ENCODE data around the gene NHS. TPM values are rescaled to one million over a fixed set of nuclear protein-coding genes. Genes with fewer than 3 reads are reported as not detected.

The NHS gene
- total RNA-seq, 2 experiments from 2014 or later: 0.81 to 1.7 TPM

DNA sequence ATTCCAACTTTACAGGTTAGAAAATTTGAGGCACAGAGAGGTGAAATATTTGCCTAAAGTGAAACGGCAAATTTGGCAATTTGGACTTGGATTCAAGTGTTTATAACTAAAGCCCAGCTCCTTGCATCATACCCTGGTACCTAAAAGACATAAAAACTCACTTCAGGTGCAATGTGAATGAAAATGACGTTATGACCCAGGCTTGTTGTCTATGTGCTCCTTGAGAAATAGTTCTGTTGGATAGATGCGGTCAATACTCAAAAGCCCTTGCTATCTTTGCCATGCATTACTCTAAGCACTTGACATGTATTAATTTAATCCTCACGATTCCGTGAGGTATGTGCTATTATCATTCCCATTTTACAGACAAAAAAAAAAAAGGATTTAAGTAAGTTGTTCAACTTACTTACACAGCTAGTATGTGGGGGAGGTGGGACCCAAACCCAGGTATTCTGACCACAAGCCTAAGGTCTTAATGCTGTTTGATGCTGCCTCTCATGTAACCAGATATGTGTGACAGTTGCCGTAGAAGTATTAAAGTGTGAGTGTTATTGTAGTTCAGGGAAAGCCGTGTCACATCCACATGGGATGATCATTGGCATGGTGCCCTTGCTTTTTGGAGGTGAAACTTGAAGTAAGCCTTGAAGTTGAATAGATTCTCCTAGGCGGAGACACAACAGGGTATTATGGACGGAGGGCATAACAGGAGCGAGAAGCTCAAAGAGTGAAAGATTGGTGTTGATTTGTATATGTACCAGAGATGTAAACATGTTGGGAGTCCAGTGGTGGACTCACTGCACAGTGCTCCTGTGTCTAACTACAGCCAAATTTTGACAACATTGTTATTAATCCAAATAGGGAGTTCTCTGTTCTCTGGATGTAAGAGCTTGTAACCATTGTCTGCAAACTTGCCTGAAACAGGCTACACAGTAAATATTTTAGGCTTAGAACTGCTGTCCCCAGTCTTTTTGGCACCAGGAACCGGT is 365.4 kb downstream of the NHS start:
- Mint-ChIP-seq H3K4me3 (no peak overlapping the region), H3K9me3 (ENCODE audit: insufficient read depth) (no peaks in the 10 kb centered on the region), H3K36me3 (ENCODE audit: low read depth) (no peaks in the 10 kb centered on the region), H3K27ac (no peak overlapping the region), H3K4me1 (ENCODE audit: low read depth) (peaks cover 31% of the 10 kb centered on the region), H3K27me3 (ENCODE audit: low read depth) (peaks cover 19% of the 10 kb centered on the region)
- ChIA-PET POLR2A (no interaction called here), CTCF (no interaction called here)
- DNase-seq (no peak), ATAC-seq (no peak)

DNA sequence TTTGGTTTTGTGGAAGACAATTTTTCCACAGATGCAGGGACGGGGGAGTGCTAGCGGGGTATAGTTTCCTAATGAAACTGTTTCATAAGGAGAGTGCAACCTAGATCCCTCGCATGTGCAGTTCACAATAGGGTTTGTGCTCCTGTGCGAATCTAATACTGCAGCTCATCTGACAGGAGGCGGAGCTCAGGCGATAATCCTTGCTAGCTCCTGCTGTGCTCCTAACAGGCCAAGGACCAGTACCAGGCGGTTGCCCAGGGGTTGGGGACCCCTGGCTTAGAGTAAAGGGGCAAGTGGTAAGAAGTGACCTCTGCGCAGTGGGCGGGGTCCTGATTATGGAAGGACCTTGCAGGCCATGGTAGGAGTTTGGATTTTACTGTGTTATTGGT is 366.1 kb downstream of the NHS start:
- ChIA-PET CTCF (no interaction called here), POLR2A (no interaction called here)
- ATAC-seq (no peak), DNase-seq (no peak)
- H3K4me1 Mint-ChIP-seq (ENCODE audit: low read depth): peaks cover 31% of the 10 kb centered on the region
- H3K9me3 Mint-ChIP-seq (ENCODE audit: insufficient read depth): no peaks in the 10 kb centered on the region
- no peaks in the 10 kb centered on the region for H3K36me3 Mint-ChIP-seq (ENCODE audit: low read depth)
- H3K4me3 Mint-ChIP-seq: no peak overlapping the region
- H3K27me3 Mint-ChIP-seq (ENCODE audit: low read depth): peaks cover 19% of the 10 kb centered on the region
- H3K27ac Mint-ChIP-seq: no peak overlapping the region

DNA sequence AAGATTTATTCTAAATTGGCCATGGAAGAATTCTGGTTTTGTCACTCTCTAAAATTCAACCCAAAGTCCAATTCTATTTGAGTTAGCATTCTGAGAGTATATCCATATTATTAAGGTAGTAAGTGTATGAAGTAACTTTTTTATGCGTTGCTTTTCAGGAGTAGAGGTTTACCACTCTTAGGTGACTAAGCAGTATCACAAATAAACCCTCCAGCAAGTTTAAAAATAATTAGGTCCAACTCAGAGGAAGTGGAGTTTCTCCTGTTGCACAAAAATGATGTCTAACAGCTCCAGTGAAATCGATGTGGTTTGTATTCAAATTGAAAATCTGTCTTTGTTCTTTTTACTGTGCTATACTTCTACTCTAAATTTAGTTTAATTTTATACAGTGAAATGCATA is 368.9 kb downstream of the NHS start:
- POLR2A ChIA-PET: no interaction called here
- CTCF ChIA-PET: interaction anchor here (1.1 kb wide), 1 partner anchor 209 kb away, joined by 3 read pairs; no protein-coding TSS in a partner anchor
- DNase-seq: no peak
- Mint-ChIP-seq H3K36me3 (ENCODE audit: low read depth) (no peaks in the 10 kb centered on the region), H3K27me3 (ENCODE audit: low read depth) (peaks cover 16% of the 10 kb centered on the region), H3K27ac (no peak overlapping the region), H3K4me3 (no peak overlapping the region), H3K9me3 (ENCODE audit: insufficient read depth) (no peaks in the 10 kb centered on the region), H3K4me1 (ENCODE audit: low read depth) (peaks cover 17% of the 10 kb centered on the region)
- no peak for ATAC-seq

DNA sequence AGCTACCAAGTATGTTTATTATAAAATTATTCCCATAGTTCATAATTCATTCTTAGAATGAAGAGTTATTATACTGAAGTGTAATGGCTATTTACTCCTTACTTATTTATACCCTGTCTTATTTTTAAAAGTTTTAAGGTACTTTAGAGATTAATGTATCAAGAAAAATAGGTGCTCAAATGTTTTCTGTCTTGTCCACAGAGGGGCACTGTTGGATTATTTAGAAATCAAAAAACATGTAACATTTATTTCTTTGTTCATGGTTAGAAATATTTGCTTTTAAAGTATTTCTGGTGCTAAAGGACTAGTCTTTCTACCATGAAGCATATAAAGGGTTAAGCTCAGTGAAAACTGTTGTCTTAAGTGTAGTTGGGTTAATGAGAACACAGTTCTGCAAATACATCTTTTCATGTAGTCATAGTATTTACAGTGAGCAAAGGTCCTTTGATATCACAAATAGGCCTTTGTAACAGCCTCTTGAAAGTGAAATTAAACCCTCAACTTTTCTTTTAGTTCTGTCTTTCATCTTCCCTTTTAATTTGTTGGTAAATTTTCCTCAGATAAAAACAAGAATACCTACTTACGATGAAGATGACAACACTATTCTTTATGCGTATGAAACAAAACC is 370.0 kb downstream of the NHS start:
- Mint-ChIP-seq H3K27ac (no peak overlapping the region), H3K36me3 (ENCODE audit: low read depth) (no peaks in the 10 kb centered on the region), H3K9me3 (ENCODE audit: insufficient read depth) (no peaks in the 10 kb centered on the region), H3K27me3 (ENCODE audit: low read depth) (peaks cover 10% of the 10 kb centered on the region), H3K4me3 (no peak overlapping the region), H3K4me1 (ENCODE audit: low read depth) (peaks cover 8% of the 10 kb centered on the region)
- DNase-seq (no peak), ATAC-seq (no peak)
- ChIA-PET POLR2A (no interaction called here), CTCF (interaction anchor here (1.1 to 1.3 kb wide), 2 partner anchors 210 to 632 kb away, joined by 3 to 4 read pairs; no protein-coding TSS in a partner anchor)

DNA sequence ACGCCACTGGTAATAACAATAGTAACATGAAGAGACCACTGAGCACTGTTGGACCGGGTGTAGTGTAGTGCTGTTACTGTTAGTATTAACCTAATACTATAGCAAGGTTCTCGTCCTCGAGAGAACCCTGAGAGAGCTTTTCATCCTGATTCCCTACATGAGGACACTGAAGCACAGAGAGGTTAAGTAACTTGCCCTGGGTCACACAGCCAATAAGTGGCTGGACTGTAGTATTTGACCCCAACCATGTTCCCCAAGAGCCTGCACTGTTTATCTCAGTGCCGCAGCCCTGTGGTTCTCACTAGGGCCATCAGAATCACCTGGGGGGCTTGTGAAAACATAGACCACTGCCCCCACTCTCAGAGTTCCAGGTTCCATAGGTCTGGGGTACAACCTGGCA is 372.7 kb downstream of the NHS start:
- DNase-seq: no peak
- peaks cover 2% of the 10 kb centered on the region for H3K4me1 Mint-ChIP-seq (ENCODE audit: low read depth)
- ATAC-seq: no peak
- peaks cover 6% of the 10 kb centered on the region for H3K36me3 Mint-ChIP-seq (ENCODE audit: low read depth)
- H3K27ac Mint-ChIP-seq: no peak overlapping the region
- peaks cover under 1% of the 10 kb centered on the region for H3K27me3 Mint-ChIP-seq (ENCODE audit: low read depth)
- ChIA-PET POLR2A (no interaction called here), CTCF (no interaction called here)
- no peaks in the 10 kb centered on the region for H3K9me3 Mint-ChIP-seq (ENCODE audit: insufficient read depth)
- no peak overlapping the region for H3K4me3 Mint-ChIP-seq

DNA sequence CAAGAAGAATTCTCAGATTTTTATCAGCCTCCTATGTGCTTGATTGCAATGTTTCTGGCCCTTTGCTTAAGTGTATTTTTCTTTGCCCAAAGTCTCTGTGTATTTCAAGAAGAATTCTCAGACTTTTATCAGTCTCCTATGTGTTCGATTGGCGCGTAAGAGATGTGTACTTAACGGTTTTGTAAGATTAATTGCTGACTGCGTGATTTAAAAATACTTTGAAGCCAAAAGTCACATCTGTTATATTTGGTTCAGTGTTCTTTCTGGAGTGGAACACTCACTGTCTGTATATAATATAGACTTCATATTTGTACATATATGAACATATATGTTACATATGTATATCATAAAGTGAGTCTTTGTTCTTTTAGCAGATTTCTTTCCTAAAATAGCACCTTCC is 373.7 kb downstream of the NHS start:
- no peaks in the 10 kb centered on the region for H3K27me3 Mint-ChIP-seq (ENCODE audit: low read depth)
- H3K27ac Mint-ChIP-seq: no peak overlapping the region
- H3K4me3 Mint-ChIP-seq: no peak overlapping the region
- DNase-seq (no peak), ATAC-seq (no peak)
- no peaks in the 10 kb centered on the region for H3K9me3 Mint-ChIP-seq (ENCODE audit: insufficient read depth)
- CTCF ChIA-PET: no interaction called here
- peaks cover 2% of the 10 kb centered on the region for H3K4me1 Mint-ChIP-seq (ENCODE audit: low read depth)
- POLR2A ChIA-PET: no interaction called here
- peaks cover 6% of the 10 kb centered on the region for H3K36me3 Mint-ChIP-seq (ENCODE audit: low read depth)

DNA sequence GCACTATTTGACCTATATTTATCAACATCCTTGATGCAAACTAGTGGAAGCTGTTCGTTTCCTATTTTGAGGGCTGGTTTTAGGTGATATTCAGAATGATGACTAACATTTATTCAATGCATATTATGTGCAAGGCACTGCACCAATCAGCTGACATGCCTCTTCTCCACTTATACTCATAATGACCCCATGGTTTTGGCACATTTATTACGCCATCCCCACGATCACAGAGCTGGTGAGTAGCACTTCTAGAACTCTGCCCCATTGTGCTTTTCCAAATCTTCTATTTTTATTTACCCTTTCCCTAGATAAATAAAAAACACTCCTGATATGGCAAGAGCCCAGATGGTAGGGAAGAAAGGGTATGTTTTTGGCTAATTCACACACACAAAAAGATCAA is 375.4 kb downstream of the NHS start:
- no peak overlapping the region for H3K4me3 Mint-ChIP-seq
- peaks cover 6% of the 10 kb centered on the region for H3K36me3 Mint-ChIP-seq (ENCODE audit: low read depth)
- no peak for ATAC-seq
- POLR2A ChIA-PET: no interaction called here
- no peaks in the 10 kb centered on the region for H3K4me1 Mint-ChIP-seq (ENCODE audit: low read depth)
- no peaks in the 10 kb centered on the region for H3K9me3 Mint-ChIP-seq (ENCODE audit: insufficient read depth)
- DNase-seq: no peak
- no peaks in the 10 kb centered on the region for H3K27me3 Mint-ChIP-seq (ENCODE audit: low read depth)
- CTCF ChIA-PET: no interaction called here
- no peak overlapping the region for H3K27ac Mint-ChIP-seq

DNA sequence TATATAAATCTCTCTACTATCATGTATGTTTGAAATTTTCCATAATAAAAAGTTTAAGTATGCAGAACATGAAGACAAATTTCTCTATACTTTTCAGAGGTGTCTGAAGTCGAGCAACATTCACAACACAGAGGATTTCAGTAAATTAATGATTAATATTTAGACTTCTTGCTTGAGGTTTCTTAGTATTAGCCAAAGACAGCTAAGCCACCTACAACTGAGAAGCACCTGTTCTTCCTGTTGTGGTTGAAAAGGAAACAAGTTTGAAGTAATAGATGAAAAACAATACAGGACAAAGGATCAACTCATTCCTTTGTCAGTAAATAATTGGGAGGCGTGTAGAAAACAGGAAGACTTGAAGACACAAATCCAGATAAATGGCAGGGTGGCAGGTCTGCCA is 383.4 kb downstream of the NHS start:
- DNase-seq (no peak), ATAC-seq (no peak)
- H3K4me3 Mint-ChIP-seq: no peak overlapping the region
- no peaks in the 10 kb centered on the region for H3K27me3 Mint-ChIP-seq (ENCODE audit: low read depth)
- ChIA-PET POLR2A (no interaction called here), CTCF (no interaction called here)
- H3K36me3 Mint-ChIP-seq (ENCODE audit: low read depth): no peaks in the 10 kb centered on the region
- H3K27ac Mint-ChIP-seq: no peak overlapping the region
- no peaks in the 10 kb centered on the region for H3K9me3 Mint-ChIP-seq (ENCODE audit: insufficient read depth)
- H3K4me1 Mint-ChIP-seq (ENCODE audit: low read depth): peaks cover 4% of the 10 kb centered on the region

DNA sequence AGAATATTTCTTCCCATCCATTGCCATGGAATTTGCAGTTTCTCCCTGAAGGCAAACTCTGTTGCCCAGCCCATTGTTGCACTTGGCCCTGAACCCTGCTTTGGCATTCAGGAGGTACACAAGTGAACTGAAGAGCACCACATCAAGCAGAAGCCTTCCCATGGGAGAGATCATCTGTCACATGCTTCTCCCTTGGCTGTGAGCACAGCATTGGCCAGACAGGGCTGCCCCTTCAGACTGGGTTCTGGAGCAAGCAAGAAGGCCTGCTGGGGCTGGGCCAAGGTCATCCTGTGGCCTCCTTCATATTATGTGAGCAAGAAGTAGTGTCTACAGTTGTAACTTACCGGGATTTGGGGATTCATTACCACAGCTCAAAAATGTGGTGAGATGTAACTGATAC is 385.0 kb downstream of the NHS start:
- ChIA-PET CTCF (no interaction called here), POLR2A (no interaction called here)
- H3K4me3 Mint-ChIP-seq: no peak overlapping the region
- H3K4me1 Mint-ChIP-seq (ENCODE audit: low read depth): peaks cover 4% of the 10 kb centered on the region
- ATAC-seq: no peak
- no peak for DNase-seq
- H3K27me3 Mint-ChIP-seq (ENCODE audit: low read depth): no peaks in the 10 kb centered on the region
- H3K36me3 Mint-ChIP-seq (ENCODE audit: low read depth): no peaks in the 10 kb centered on the region
- H3K9me3 Mint-ChIP-seq (ENCODE audit: insufficient read depth): no peaks in the 10 kb centered on the region
- no peak overlapping the region for H3K27ac Mint-ChIP-seq

DNA sequence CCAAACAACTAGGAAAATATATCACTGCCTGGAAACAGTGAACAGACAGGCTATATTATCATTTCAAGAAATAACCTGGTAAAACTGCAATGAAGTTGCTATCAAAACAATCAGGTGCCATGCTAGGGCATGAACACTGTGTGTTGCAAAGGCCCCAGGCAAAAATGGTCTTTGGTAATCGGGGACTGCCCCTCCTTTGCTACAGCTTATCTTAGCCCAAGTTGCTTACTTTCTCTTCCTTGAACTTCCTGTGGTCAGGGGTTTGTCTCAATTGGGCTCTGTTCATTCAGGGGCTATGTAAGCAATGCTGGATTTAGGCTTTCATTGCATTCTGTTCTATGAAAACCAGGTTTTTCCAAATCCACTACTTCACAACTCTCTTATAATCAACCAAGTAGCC is 392.7 kb downstream of the NHS start:
- POLR2A ChIA-PET: no interaction called here
- no peak overlapping the region for H3K27ac Mint-ChIP-seq

DNA sequence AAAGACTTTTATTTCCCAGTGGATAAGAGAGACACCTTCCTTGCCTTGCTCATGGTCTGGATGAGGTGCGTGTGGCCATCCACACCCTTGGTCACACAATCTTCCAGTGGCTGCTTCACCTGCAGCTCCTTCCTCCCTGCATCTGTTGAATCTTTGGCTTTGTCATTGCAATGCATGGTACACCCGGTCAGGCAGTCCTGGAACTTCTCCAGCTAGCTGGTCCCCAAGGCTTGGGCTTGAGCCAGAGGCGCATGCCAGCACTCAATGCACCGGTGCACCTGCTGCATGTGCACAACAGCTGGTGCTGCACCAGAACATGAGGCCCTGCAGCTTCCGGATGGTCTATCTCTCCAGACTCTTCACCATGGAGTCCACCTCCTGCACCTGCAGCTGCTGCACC is 394.0 kb downstream of the NHS start:
- POLR2A ChIA-PET: no interaction called here
- Mint-ChIP-seq H3K27ac (no peak overlapping the region), H3K27me3 (ENCODE audit: low read depth) (no peaks in the 10 kb centered on the region), H3K9me3 (ENCODE audit: insufficient read depth) (no peaks in the 10 kb centered on the region), H3K4me1 (ENCODE audit: low read depth) (no peaks in the 10 kb centered on the region), H3K36me3 (ENCODE audit: low read depth) (no peaks in the 10 kb centered on the region), H3K4me3 (no peak overlapping the region)
- CTCF ChIA-PET: no interaction called here
- ATAC-seq: no peak
- no peak for DNase-seq

More for the DNA sequence above, 392.7 kb downstream of the NHS start:
- ATAC-seq (no peak), DNase-seq (no peak)
- CTCF ChIA-PET: no interaction called here
- H3K4me3 Mint-ChIP-seq: no peak overlapping the region
- H3K4me1 Mint-ChIP-seq (ENCODE audit: low read depth): no peaks in the 10 kb centered on the region
- no peaks in the 10 kb centered on the region for H3K36me3 Mint-ChIP-seq (ENCODE audit: low read depth)
- H3K9me3 Mint-ChIP-seq (ENCODE audit: insufficient read depth): no peaks in the 10 kb centered on the region
- no peaks in the 10 kb centered on the region for H3K27me3 Mint-ChIP-seq (ENCODE audit: low read depth)

DNA sequence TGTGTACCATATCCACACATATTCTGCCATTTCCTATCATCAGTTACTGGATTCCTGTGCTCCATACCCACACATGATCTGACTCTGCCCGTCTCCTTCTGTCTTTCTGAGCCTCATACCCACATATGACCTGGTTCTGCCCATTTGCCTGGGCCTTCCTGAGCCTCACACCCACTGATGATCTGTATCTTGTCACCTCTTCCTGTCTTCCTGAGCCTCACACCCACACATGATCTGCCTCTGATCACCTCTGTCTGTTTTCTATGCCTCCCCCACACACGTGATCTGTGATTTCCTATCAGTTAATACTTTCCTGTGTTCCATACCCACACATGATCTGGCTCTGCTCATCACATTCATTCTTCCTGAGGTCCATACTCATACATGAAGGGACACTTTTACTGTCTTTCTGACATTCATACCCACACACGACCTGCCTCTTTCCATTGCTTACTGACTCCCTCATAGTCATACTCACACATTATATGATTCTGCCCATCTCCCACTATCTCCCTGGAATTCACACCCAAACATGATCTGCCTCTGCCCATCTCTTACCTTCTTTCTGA is 394.8 kb downstream of the NHS start:
- no peaks in the 10 kb centered on the region for H3K4me1 Mint-ChIP-seq (ENCODE audit: low read depth)
- POLR2A ChIA-PET: no interaction called here
- DNase-seq (peak; percentile 21), ATAC-seq (no peak)
- no peaks in the 10 kb centered on the region for H3K9me3 Mint-ChIP-seq (ENCODE audit: insufficient read depth)
- H3K36me3 Mint-ChIP-seq (ENCODE audit: low read depth): no peaks in the 10 kb centered on the region
- CTCF ChIA-PET: no interaction called here
- H3K4me3 Mint-ChIP-seq: no peak overlapping the region
- H3K27me3 Mint-ChIP-seq (ENCODE audit: low read depth): no peaks in the 10 kb centered on the region
- H3K27ac Mint-ChIP-seq: no peak overlapping the region
